Thyroid gland (tissue), 4 donors: ENCODE data around the gene INPP4A. TPM values are rescaled to one million over a fixed set of nuclear protein-coding genes. Genes with fewer than 3 reads are reported as not detected.
"Not testable (repeated sequence)": the region's sequence is repeated elsewhere in the genome, so short reads cannot be mapped to it uniquely, and the experiment has no call there.

Experiments used
- DNase-seq, 2 donors: peaks; one replicate each; pipeline ENCODE4 v3.0.0-alpha.2; 2019
- H3K27ac ChIP-seq, 3 donors: fragments of 200-600 bp; sonication (generic); 1 replicate in 2 of 3; 2 replicates in 1 of 3; pipeline ENCODE4 v1.5.1; 2016 to 2019; ENCODE audit warnings: mild to moderate bottlenecking in 1 of 3, moderate library complexity in 1 of 3
- H3K27me3 ChIP-seq: fragments of 200-600 bp; sonication (generic); one replicate; pipeline ENCODE4 v1.5.1; 2019
- H3K36me3 ChIP-seq, 2 donors: fragments of 200-600 bp; sonication (generic); one replicate each; pipeline ENCODE4 v1.5.1; 2016 to 2019
- H3K4me1 ChIP-seq, 2 donors: fragments of 200-600 bp; sonication (generic); one replicate each; pipeline ENCODE4 v1.5.1; 2017 to 2019
- H3K4me3 ChIP-seq, 3 donors: fragments of 200-600 bp; sonication (generic); replicated peaks in 1 of 3; 1 replicate in 2 of 3; 2 replicates in 1 of 3; pipeline ENCODE4 v1.5.1; 2016; ENCODE audit warnings: mild to moderate bottlenecking in 1 of 3
- H3K9me3 ChIP-seq: fragments of 200-600 bp; sonication (generic); one replicate; pipeline ENCODE4 v1.5.1; 2017
- POLR2A ChIP-seq, 2 donors: fragments of 450-650 bp; IDR thresholded peaks; one replicate each; pipeline ENCODE4 v1.6.1; 2017; ENCODE audit warnings: antibody characterized with exemption in 2 of 2, mild to moderate bottlenecking in 2 of 2, moderate library complexity in 1 of 2
- WGBS, 2 donors: methylation state at CpG; one replicate each; pipeline ENCODE4 v1.1.5; 2017; 5-methylcytosine and 5-hydroxymethylcytosine counted together
- intact Hi-C: fragments of 100-400 bp; cut with DNase I; formaldehyde crosslinking; loops from one replicate; pipeline ENCODE4 v1.15.1; 2023
- total RNA-seq, 4 donors: library from RNA; depleted of rRNA; stranded (reverse); fragments of >200 nt; gene quantifications; one replicate each; pipeline ENCODE4 v1.2.3, GENCODE V29; 2016
- TF ChIP-seq, protein P1 (sequence below), 6 experiments: fragments of 200-600 bp in 3 of 6; fragments of 450-650 bp in 3 of 6; sonication (generic) in 3 of 6; IDR thresholded peaks; one replicate each; pipeline ENCODE4 v1.5.1; 2016 to 2019; ENCODE audit warnings: antibody characterized with exemption in 6 of 6, mild to moderate bottlenecking in 2 of 6, inconsistent platforms in 1 of 6, moderate library complexity in 1 of 6

INPP4A gene
- total RNA-seq, 4 donors from 2014 or later, result 18.9 to 24.9 (median 23.8) TPM

DNA sequence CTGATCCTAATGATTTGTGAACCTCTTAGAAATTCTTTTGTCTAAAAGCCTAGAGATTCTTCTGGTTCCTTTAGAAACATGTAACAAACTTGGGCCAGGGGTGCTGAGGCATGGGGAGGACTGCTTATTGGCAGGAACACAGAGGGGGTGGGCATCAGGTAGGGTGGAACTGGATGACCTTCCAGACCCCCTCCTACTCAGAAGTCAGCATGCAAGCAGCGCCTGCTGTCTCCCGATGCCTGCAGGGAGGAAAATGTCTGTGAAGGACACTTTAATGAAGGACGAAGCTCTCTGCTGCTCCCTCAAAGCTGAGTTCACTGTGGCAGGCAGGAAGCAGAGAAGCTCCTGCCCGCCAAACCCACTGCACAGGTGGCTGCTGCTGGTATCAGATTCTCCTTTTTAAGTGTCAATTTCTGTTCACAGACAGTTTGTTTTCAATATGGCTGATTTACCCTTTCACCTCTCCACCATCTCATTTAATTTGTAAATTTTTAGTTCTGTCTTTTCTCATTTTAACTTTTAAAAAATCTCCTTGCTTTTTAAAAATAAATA, 144.3 kb downstream of the INPP4A start:
- Histone ChIP-seq H3K4me1 (peaks cover 0 to 3% of the 10 kb centered on the region in 2 donors), H3K27me3 (no peaks in the 10 kb centered on the region), H3K27ac (no peak overlapping the region), H3K36me3 (no peaks in the 10 kb centered on the region), H3K4me3 (no peak overlapping the region), H3K9me3 (no peaks in the 10 kb centered on the region)
- TF ChIP-seq POLR2A (IDR thresholded peaks at IDR 0.05), result no peak
- TF ChIP-seq, protein P1, sequence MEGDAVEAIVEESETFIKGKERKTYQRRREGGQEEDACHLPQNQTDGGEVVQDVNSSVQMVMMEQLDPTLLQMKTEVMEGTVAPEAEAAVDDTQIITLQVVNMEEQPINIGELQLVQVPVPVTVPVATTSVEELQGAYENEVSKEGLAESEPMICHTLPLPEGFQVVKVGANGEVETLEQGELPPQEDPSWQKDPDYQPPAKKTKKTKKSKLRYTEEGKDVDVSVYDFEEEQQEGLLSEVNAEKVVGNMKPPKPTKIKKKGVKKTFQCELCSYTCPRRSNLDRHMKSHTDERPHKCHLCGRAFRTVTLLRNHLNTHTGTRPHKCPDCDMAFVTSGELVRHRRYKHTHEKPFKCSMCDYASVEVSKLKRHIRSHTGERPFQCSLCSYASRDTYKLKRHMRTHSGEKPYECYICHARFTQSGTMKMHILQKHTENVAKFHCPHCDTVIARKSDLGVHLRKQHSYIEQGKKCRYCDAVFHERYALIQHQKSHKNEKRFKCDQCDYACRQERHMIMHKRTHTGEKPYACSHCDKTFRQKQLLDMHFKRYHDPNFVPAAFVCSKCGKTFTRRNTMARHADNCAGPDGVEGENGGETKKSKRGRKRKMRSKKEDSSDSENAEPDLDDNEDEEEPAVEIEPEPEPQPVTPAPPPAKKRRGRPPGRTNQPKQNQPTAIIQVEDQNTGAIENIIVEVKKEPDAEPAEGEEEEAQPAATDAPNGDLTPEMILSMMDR (IDR thresholded peaks at IDR 0.05), result no peak
- DNase-seq, result no peak
- intact Hi-C loops, result no loop called here
- 86 to 89% methylated on average over 4 of the region's 4 CpGs for WGBS, 2 donors

DNA sequence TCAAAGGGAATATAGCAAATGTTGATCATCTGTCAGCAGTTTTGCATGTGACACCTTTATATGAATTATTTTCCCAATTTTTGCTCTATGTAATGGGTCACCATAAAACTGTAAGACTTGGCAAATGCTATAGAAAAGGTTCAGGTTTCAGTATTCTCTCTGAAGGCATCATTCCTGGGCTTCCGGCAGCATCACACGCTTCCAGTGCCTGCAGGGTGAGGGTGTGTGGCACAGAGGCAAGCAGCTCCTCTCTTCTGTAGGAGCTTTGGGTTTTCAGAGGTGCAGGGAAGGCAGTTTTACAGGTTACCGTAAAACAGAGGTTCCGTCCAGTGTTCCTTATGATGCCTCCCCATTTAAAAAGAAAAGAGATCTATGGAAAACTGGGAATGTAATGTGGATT, 144.8 kb downstream of the INPP4A start:
- no peak overlapping the region for H3K27ac ChIP-seq
- no peak for TF ChIP-seq POLR2A (IDR thresholded peaks at IDR 0.05)
- TF ChIP-seq, protein P1 (IDR thresholded peaks at IDR 0.05), result no peak
- intact Hi-C loops, result no loop called here
- no peaks in the 10 kb centered on the region for H3K9me3 ChIP-seq
- no peak overlapping the region for H3K4me3 ChIP-seq
- H3K36me3 ChIP-seq, result no peaks in the 10 kb centered on the region
- peaks cover 0 to 3% of the 10 kb centered on the region in 2 donors for H3K4me1 ChIP-seq
- no peak for DNase-seq
- H3K27me3 ChIP-seq, result no peaks in the 10 kb centered on the region
- WGBS, 2 donors, result 97 to 99% methylated on average over 4 of the region's 4 CpGs

DNA sequence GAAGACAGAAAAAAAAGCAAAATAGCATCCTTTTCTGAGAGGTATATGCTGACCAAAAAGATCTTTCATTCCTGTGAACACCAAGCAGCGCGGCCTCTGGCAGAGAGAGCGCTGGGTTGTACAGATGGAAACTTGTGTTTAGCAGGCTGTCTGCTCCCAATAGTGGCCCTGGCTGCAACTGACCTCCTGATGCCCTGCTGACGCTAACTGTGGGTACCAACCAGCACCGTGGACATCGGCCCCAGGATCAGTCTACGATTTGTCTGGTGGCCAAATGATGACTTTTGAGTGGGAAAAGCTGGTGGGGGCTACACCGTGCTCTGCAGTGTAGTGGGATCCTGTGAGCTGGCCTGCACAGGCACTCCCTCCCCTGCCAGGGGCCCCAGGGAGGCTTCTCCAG, 147.9 kb downstream of the INPP4A start:
- DNase-seq, result no peak
- Histone ChIP-seq H3K9me3 (no peaks in the 10 kb centered on the region), H3K4me1 (no peaks in the 10 kb centered on the region), H3K27me3 (no peaks in the 10 kb centered on the region), H3K27ac (no peak overlapping the region), H3K4me3 (no peak overlapping the region), H3K36me3 (peaks cover 0 to 3% of the 10 kb centered on the region in 2 donors)
- WGBS, 2 donors, result 94 to 99% methylated on average over 6 to 8 of the region's 8 CpGs
- TF ChIP-seq, protein P1 (IDR thresholded peaks at IDR 0.05), result no peak
- TF ChIP-seq POLR2A (IDR thresholded peaks at IDR 0.05), result no peak
- intact Hi-C loops, result no loop called here

DNA sequence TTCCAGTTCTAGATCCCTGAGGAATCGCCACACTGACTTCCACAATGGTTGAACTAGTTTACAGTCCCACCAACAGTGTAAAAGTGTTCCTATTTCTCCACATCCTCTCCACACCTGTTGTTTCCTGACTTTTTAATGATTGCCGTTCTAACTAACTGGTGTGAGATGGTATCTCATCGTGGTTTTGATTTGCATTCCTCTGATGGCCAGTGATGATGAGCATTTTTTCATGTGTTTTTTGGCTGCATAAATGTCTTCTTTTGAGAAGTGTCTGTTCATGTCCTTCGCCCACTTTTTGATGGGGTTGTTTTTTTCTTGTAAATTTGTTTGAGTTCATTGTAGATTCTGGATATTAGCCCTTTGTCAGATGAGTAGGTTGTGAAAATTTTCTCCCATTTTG, 150.0 kb downstream of the INPP4A start:
- 88 to 98% methylated on average over 3 to 4 of the region's 4 CpGs for WGBS, 2 donors
- DNase-seq, H3K9me3 ChIP-seq, H3K27me3 ChIP-seq, H3K4me3 ChIP-seq, intact Hi-C loops, H3K36me3 ChIP-seq, H3K4me1 ChIP-seq, H3K27ac ChIP-seq: not testable (repeated sequence)

DNA sequence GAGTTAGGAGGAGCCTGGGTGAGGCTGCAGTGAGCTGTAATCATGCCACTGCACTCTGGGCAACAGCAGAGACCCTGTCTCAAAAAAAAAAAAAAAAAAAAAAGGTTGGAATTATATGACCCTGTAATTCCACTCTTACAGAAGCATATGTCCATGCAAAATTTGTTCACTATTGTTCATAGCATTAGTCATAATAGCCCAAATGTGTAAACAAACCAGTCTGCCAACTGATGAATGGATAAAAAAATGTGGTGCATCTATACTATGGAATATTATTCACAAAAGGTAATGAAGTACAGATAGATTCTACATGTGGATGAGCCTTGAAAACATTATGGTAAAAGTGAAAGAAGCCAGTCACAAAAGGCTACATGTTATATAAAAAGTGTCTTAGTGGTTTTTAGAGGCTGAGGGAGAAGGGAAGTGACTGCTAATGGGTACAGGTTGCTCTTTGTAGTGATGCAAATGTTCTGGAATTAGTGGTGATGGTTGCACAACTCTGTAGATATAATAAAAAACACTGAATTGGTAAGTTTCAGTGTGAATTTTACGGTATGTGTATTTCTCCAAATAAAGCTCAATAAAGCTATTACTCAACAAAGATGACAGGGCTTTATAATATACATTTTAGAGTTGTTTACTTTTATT, 154.2 kb downstream of the INPP4A start:
- H3K4me3 ChIP-seq, result no peak overlapping the region
- no peaks in the 10 kb centered on the region for H3K27me3 ChIP-seq
- H3K4me1 ChIP-seq, result no peaks in the 10 kb centered on the region
- WGBS, 2 donors, result 89 to 96% methylated on average over 1 of the region's 1 CpG
- intact Hi-C loops, result no loop called here
- H3K9me3 ChIP-seq, result no peaks in the 10 kb centered on the region
- H3K36me3 ChIP-seq, result peaks cover 18 to 22% of the 10 kb centered on the region in 2 donors
- TF ChIP-seq, protein P1 (IDR thresholded peaks at IDR 0.05), result no peak
- TF ChIP-seq POLR2A (IDR thresholded peaks at IDR 0.05), result no peak
- DNase-seq, result no peak
- no peak overlapping the region for H3K27ac ChIP-seq
